Esophagus muscularis mucosa (tissue), 4 donors: ENCODE measurements around the gene ADAMTS17.

ENCODE experiments used
- EP300 ChIP-seq: sonication (generic); formaldehyde crosslinking; IDR thresholded peaks from one replicate; pipeline ENCODE4 v1.6.1; 2017; ENCODE audit warnings: antibody characterized with exemption
- POLR2A ChIP-seq: fragments of 450-650 bp; IDR thresholded peaks from one replicate; pipeline ENCODE4 v1.6.1; 2017; ENCODE audit warnings: antibody characterized with exemption, moderate library complexity, mild to moderate bottlenecking, low read depth
- POLR2AphosphoS5 ChIP-seq, 2 donors: sonication (generic); formaldehyde crosslinking; IDR thresholded peaks; one replicate each; pipeline ENCODE4 v1.6.1; 2017; ENCODE audit warnings: antibody characterized with exemption in 2 of 2
- TF ChIP-seq, protein P1 (sequence below), 3 experiments: fragments of 200-600 bp in 2 of 3; fragments of 450-650 bp in 1 of 3; sonication (generic) in 2 of 3; IDR thresholded peaks; one replicate each; pipeline ENCODE4 v1.5.1; 2017 to 2019; ENCODE audit warnings: antibody characterized with exemption in 3 of 3, mild to moderate bottlenecking in 2 of 3, moderate library complexity in 1 of 3

DNA sequence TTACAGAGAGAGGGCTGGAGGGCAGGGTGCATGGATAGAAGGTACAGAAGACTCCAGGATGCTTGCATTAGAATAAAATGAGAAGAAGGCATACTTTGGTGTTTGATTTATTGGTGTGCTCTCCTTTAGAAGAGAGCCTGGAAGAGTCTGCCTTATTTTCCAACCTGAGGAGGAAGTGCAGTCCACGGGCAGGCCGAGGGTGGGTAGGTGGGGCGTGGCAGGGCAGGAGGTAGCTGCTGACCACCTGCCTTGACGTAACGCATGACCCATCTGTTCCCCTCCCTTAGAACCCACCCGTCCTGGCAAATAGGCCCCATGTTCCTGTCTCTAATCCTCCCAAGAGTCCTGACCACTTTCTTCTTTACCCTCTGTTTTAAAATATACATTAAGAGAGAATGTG lies 386.2 kb downstream of the ADAMTS17 start:
- no peak for TF ChIP-seq EP300
- TF ChIP-seq, protein P1, sequence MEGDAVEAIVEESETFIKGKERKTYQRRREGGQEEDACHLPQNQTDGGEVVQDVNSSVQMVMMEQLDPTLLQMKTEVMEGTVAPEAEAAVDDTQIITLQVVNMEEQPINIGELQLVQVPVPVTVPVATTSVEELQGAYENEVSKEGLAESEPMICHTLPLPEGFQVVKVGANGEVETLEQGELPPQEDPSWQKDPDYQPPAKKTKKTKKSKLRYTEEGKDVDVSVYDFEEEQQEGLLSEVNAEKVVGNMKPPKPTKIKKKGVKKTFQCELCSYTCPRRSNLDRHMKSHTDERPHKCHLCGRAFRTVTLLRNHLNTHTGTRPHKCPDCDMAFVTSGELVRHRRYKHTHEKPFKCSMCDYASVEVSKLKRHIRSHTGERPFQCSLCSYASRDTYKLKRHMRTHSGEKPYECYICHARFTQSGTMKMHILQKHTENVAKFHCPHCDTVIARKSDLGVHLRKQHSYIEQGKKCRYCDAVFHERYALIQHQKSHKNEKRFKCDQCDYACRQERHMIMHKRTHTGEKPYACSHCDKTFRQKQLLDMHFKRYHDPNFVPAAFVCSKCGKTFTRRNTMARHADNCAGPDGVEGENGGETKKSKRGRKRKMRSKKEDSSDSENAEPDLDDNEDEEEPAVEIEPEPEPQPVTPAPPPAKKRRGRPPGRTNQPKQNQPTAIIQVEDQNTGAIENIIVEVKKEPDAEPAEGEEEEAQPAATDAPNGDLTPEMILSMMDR (IDR thresholded peaks at IDR 0.05) = no peak
- no peak for TF ChIP-seq POLR2A
- no peak for TF ChIP-seq POLR2AphosphoS5 (IDR thresholded peaks at IDR 0.05)
